ENCODE measurements around the gene SLC16A14. TPM values are rescaled to one million over a fixed set of nuclear protein-coding genes. Genes with fewer than 3 reads are reported as not detected.

The SLC16A14 gene
- total RNA-seq, 1 experiment from 2014 or later = 2.2 TPM

GRCh38 chr2:230075988-230076631, 7.4 kb upstream of the SLC16A14 start:
- POLR2A ChIA-PET (ENCODE audit: low non-redundant PET) = no interaction called here
- no peaks in the 10 kb centered on the region for H3K36me3 ChIP-seq (ENCODE audit: insufficient read depth, low read length, poor library complexity, severe bottlenecking)

GRCh38 chr2:230071421-230071820, 2.7 kb upstream of the SLC16A14 start:
- H3K27ac ChIP-seq (ENCODE audit: low read depth, low read length, poor library complexity, severe bottlenecking) = no peak overlapping the region
- no peak for DNase-seq (ENCODE audit: low spot score)
- POLR2A ChIA-PET (ENCODE audit: low non-redundant PET) = interaction anchor here (0.7 kb wide), 1 partner anchor 147 kb away, joined by 5 read pairs; no protein-coding TSS in a partner anchor
- H3K9me3 ChIP-seq (ENCODE audit: low read depth, low read length, poor library complexity, severe bottlenecking) = no peaks in the 10 kb centered on the region
- no peaks in the 10 kb centered on the region for H3K4me1 ChIP-seq (ENCODE audit: insufficient read depth, low read length, poor library complexity, severe bottlenecking)
- intact Hi-C loops (cut with micrococcal nuclease; ENCODE audit: unreplicated experiment) = no loop called here
- BruUV-seq (replicated peaks) = no TSS peak
- CTCF ChIA-PET = no interaction called here
- no peaks in the 10 kb centered on the region for H3K36me3 ChIP-seq (ENCODE audit: insufficient read depth, low read length, poor library complexity, severe bottlenecking)
- no peaks in the 10 kb centered on the region for H3K27me3 ChIP-seq (replicated peaks; ENCODE audit: insufficient read depth, low read depth, low read length, poor library complexity)
- no peak overlapping the region for H3K4me3 ChIP-seq (ENCODE audit: low read depth, low read length, poor library complexity, severe bottlenecking)
- TF ChIP-seq EZH2 (IDR thresholded peaks at IDR 0.05; ENCODE audit: borderline replicate concordance, low read depth, low read length, poor library complexity, severe bottlenecking) (no peak), CTCF (conservative IDR thresholded peaks at IDR 0.05; ENCODE audit: low read depth, low read length) (no peak)

More at GRCh38 chr2:230075988-230076631, 7.4 kb upstream of the SLC16A14 start:
- no peak overlapping the region for H3K4me3 ChIP-seq (ENCODE audit: low read depth, low read length, poor library complexity, severe bottlenecking)
- peak; percentile 9 for DNase-seq (ENCODE audit: low spot score)
- H3K4me1 ChIP-seq (ENCODE audit: insufficient read depth, low read length, poor library complexity, severe bottlenecking) = peaks cover 14% of the 10 kb centered on the region
- intact Hi-C loops (cut with micrococcal nuclease; ENCODE audit: unreplicated experiment) = no loop called here
- H3K9me3 ChIP-seq (ENCODE audit: low read depth, low read length, poor library complexity, severe bottlenecking) = no peaks in the 10 kb centered on the region
- no peaks in the 10 kb centered on the region for H3K27me3 ChIP-seq (replicated peaks; ENCODE audit: insufficient read depth, low read depth, low read length, poor library complexity)
- no TSS peak for BruUV-seq (replicated peaks)
- CTCF ChIA-PET = no interaction called here
- no peak; the same call in 1 of the 2 replicates for TF ChIP-seq CTCF (conservative IDR thresholded peaks at IDR 0.05; ENCODE audit: low read depth, low read length)
- TF ChIP-seq EZH2 (IDR thresholded peaks at IDR 0.05; ENCODE audit: borderline replicate concordance, low read depth, low read length, poor library complexity, severe bottlenecking) = no peak
- H3K27ac ChIP-seq (ENCODE audit: low read depth, low read length, poor library complexity, severe bottlenecking) = no peak overlapping the region

GRCh38 chr2:230069402-230069801, 678 bp upstream of the SLC16A14 start:
- Histone ChIP-seq H3K27ac (ENCODE audit: low read depth, low read length, poor library complexity, severe bottlenecking) (no peak overlapping the region), H3K27me3 (replicated peaks; ENCODE audit: insufficient read depth, low read depth, low read length, poor library complexity) (no peaks in the 10 kb centered on the region), H3K36me3 (ENCODE audit: insufficient read depth, low read length, poor library complexity, severe bottlenecking) (no peaks in the 10 kb centered on the region), H3K4me3 (ENCODE audit: low read depth, low read length, poor library complexity, severe bottlenecking) (no peak overlapping the region), H3K4me1 (ENCODE audit: insufficient read depth, low read length, poor library complexity, severe bottlenecking) (no peaks in the 10 kb centered on the region), H3K9me3 (ENCODE audit: low read depth, low read length, poor library complexity, severe bottlenecking) (no peaks in the 10 kb centered on the region)
- intact Hi-C loops (cut with micrococcal nuclease; ENCODE audit: unreplicated experiment) = loop anchor here (5.0 kb wide), 1 partner anchor 93 kb away; no protein-coding TSS in a partner anchor
- TF ChIP-seq EZH2 (IDR thresholded peaks at IDR 0.05; ENCODE audit: borderline replicate concordance, low read depth, low read length, poor library complexity, severe bottlenecking) (no peak), CTCF (conservative IDR thresholded peaks at IDR 0.05; ENCODE audit: low read depth, low read length) (no peak)
- ChIA-PET POLR2A (ENCODE audit: low non-redundant PET) (no interaction called here), CTCF (interaction anchor here (1.0 kb wide), 1 partner anchor 90 kb away, joined by 6 read pairs; no protein-coding TSS in a partner anchor)
- no TSS peak for BruUV-seq (replicated peaks)
- no peak for DNase-seq (ENCODE audit: low spot score)

Data from A673 (cell line).